Stimulated activated naive CD4-positive, alpha-beta T cell treated with Interleukin-2 at 50 U/mL for 16 hours (primary cell): Measurements from ENCODE around the gene PIP4K2A.
"Not testable (repeated sequence)": the region's sequence is repeated elsewhere in the genome, so short reads cannot be mapped to it uniquely, and the experiment has no call there.

Source experiments
- DNase-seq: peaks from one replicate; lab custom pipeline; 2025; lab: John Stamatoyannopoulos, UW

PIP4K2A gene

GRCh38 chr10:22714479-22715289, at the start of gene PIP4K2A:
TSS of gene PIP4K2A (minus strand) at chr10:22714578. CDS start at chr10:22714326, 252 bp downstream.
- DNase-seq: peak; percentile 64

GRCh38 chr10:22761569-22762220, 47.3 kb upstream of the PIP4K2A start:
- no peak for DNase-seq

- DNase-seq: no peak
Observed at GRCh38 chr10:22760025-22760424, 45.6 kb upstream of the PIP4K2A start.

- DNase-seq: no peak
Observed at GRCh38 chr10:22758867-22759266, 44.5 kb upstream of the PIP4K2A start.

GRCh38 chr10:22754296-22754695, 39.9 kb upstream of the PIP4K2A start:
- DNase-seq: no peak

- DNase-seq: no peak
Observed at GRCh38 chr10:22753786-22754185, 39.4 kb upstream of the PIP4K2A start.

GRCh38 chr10:22752272-22752889, 38.0 kb upstream of the PIP4K2A start:
- no peak for DNase-seq

- DNase-seq: no peak
Observed at GRCh38 chr10:22750131-22750530, 35.8 kb upstream of the PIP4K2A start.

GRCh38 chr10:22744858-22745257, 30.5 kb upstream of the PIP4K2A start:
- not testable (repeated sequence) for DNase-seq

- no peak for DNase-seq
Observed at GRCh38 chr10:22742678-22743077, 28.3 kb upstream of the PIP4K2A start.

- DNase-seq: not testable (repeated sequence)
Observed at GRCh38 chr10:22741631-22742030, 27.3 kb upstream of the PIP4K2A start.

- no peak for DNase-seq
Observed at GRCh38 chr10:22740180-22740579, 25.8 kb upstream of the PIP4K2A start.

- DNase-seq: no peak
Observed at GRCh38 chr10:22737587-22737986, 23.2 kb upstream of the PIP4K2A start.

- no peak for DNase-seq
Observed at GRCh38 chr10:22736134-22736533, 21.8 kb upstream of the PIP4K2A start.

GRCh38 chr10:22733992-22734391, 19.6 kb upstream of the PIP4K2A start:
- DNase-seq: no peak

- no peak for DNase-seq
Observed at GRCh38 chr10:22727663-22728062, 13.3 kb upstream of the PIP4K2A start.

- no peak for DNase-seq
Observed at GRCh38 chr10:22727112-22727511, 12.7 kb upstream of the PIP4K2A start.

- DNase-seq: no peak
Observed at GRCh38 chr10:22724773-22725172, 10.4 kb upstream of the PIP4K2A start.

GRCh38 chr10:22723783-22724182, 9.4 kb upstream of the PIP4K2A start:
- no peak for DNase-seq

- DNase-seq: no peak
Observed at GRCh38 chr10:22723343-22723779, 9.0 kb upstream of the PIP4K2A start.

GRCh38 chr10:22722626-22723169, 8.3 kb upstream of the PIP4K2A start:
- no peak for DNase-seq

GRCh38 chr10:22720667-22721066, 6.3 kb upstream of the PIP4K2A start:
- DNase-seq: no peak
